CD14-positive monocyte (primary cell): ENCODE results near the gene SUCLG2. TPM values are rescaled to one million over a fixed set of nuclear protein-coding genes. Genes with fewer than 3 reads are reported as not detected.

ENCODE experiments used
- DNase-seq, 3 donors: peaks; one replicate each; pipeline ENCODE4 v3.0.0-alpha.2; 2011 to 2022
- H2AFZ ChIP-seq: 2 replicates; pipeline ENCODE4 v1.6.0; 2012; ENCODE audit warnings: mild to moderate bottlenecking, low read depth, low read length, inconsistent platforms; ENCODE audit not compliant: insufficient read depth, poor library complexity, severe bottlenecking
- H3K27ac ChIP-seq, 2 donors: 1 replicate in 1 of 2; 2 replicates in 1 of 2; pipeline ENCODE4 v1.5.1; 2012 to 2013; ENCODE audit warnings: low read length in 2 of 2, control low read depth in 1 of 2, inconsistent platforms in 1 of 2, low read depth in 1 of 2, mild to moderate bottlenecking in 1 of 2
- H3K27me3 ChIP-seq, 2 donors: one replicate each; pipeline versions ENCODE4 v1.6.0 to v1.6.1; 2011 to 2013; ENCODE audit warnings: low read length in 2 of 2; ENCODE audit not compliant: control insufficient read depth in 2 of 2, insufficient read depth in 2 of 2
- H3K36me3 ChIP-seq, 2 donors: replicated peaks in 1 of 2; 1 replicate in 1 of 2; 2 replicates in 1 of 2; pipeline versions ENCODE4 v1.5.1 to v1.6.1; 2012 to 2013; ENCODE audit warnings: low read length in 2 of 2, control low read depth in 1 of 2, inconsistent platforms in 1 of 2, mild to moderate bottlenecking in 1 of 2; ENCODE audit not compliant: insufficient read depth in 2 of 2, control insufficient read depth in 1 of 2
- H3K4me1 ChIP-seq, 2 donors: 1 replicate in 1 of 2; 2 replicates in 1 of 2; pipeline versions ENCODE4 v1.5.1 to v1.6.1; 2012 to 2013; ENCODE audit warnings: low read length in 2 of 2, control low read depth in 1 of 2, inconsistent platforms in 1 of 2, mild to moderate bottlenecking in 1 of 2, moderate library complexity in 1 of 2; ENCODE audit not compliant: insufficient read depth in 2 of 2, control insufficient read depth in 1 of 2
- H3K4me2 ChIP-seq: replicated peaks from 2 replicates; pipeline ENCODE3; 2012; ENCODE audit warnings: low read length, moderate library complexity, mild to moderate bottlenecking; ENCODE audit not compliant: poor library complexity, severe bottlenecking; ENCODE audit errors: extremely low read depth
- H3K4me3 ChIP-seq, 3 experiments: fragments of 200-600 bp in 1 of 3; sonication (generic) in 1 of 3; replicated peaks in 1 of 3; 1 replicate in 2 of 3; 2 replicates in 1 of 3; pipeline ENCODE4 v1.5.1; 2011 to 2013; ENCODE audit warnings: low read length in 3 of 3, mild to moderate bottlenecking in 3 of 3, control low read depth in 2 of 3, low read depth in 2 of 3, inconsistent platforms in 1 of 3, moderate library complexity in 1 of 3
- H3K79me2 ChIP-seq: 2 replicates; pipeline ENCODE4 v1.6.0; 2012; ENCODE audit warnings: mild to moderate bottlenecking, control low read depth, inconsistent platforms, low read length, moderate library complexity; ENCODE audit not compliant: insufficient read depth
- H3K9ac ChIP-seq: 2 replicates; pipeline ENCODE4 v1.6.0; 2017; ENCODE audit warnings: low read length, mild to moderate bottlenecking; ENCODE audit not compliant: insufficient read depth, poor library complexity, severe bottlenecking
- H3K9me3 ChIP-seq, 2 donors: replicated peaks in 1 of 2; 1 replicate in 1 of 2; 2 replicates in 1 of 2; pipeline versions ENCODE4 v1.5.1 to v1.6.1; 2012 to 2013; ENCODE audit warnings: low read length in 2 of 2, control low read depth in 1 of 2; ENCODE audit not compliant: control insufficient read depth in 1 of 2, insufficient read depth in 1 of 2
- H4K20me1 ChIP-seq: 2 replicates; pipeline ENCODE4 v1.6.0; 2012; ENCODE audit warnings: mild to moderate bottlenecking, low read length, control low read depth, moderate library complexity; ENCODE audit not compliant: insufficient read depth
- H3K27ac Mint-ChIP-seq, 7 donors: one replicate each; pipeline ENCODE4 v1.8.0; 2020; ENCODE audit warnings: mild to moderate bottlenecking in 7 of 7, mixed read lengths in 7 of 7, moderate library complexity in 6 of 7, inconsistent platforms in 2 of 7
- H3K27me3 Mint-ChIP-seq, 3 donors: one replicate each; pipeline ENCODE4 v1.8.0; 2021 to 2022; ENCODE audit warnings: low read depth in 3 of 3, mild to moderate bottlenecking in 3 of 3, mixed read lengths in 3 of 3, moderate library complexity in 3 of 3, inconsistent platforms in 1 of 3
- H3K36me3 Mint-ChIP-seq, 2 donors: one replicate each; pipeline ENCODE4 v1.8.0; 2020; ENCODE audit warnings: mixed read lengths in 2 of 2, inconsistent platforms in 1 of 2, mild to moderate bottlenecking in 1 of 2
- H3K4me1 Mint-ChIP-seq: one replicate; pipeline ENCODE4 v1.8.0; 2020; ENCODE audit warnings: mild to moderate bottlenecking, mixed read lengths
- H3K4me3 Mint-ChIP-seq, 2 donors: one replicate each; pipeline ENCODE4 v1.8.0; 2020; ENCODE audit warnings: mild to moderate bottlenecking in 2 of 2, mixed read lengths in 2 of 2, moderate library complexity in 1 of 2
- H3K9me3 Mint-ChIP-seq, 7 donors: one replicate each; pipeline ENCODE4 v1.8.0; 2020 to 2022; ENCODE audit warnings: mixed read lengths in 7 of 7, mild to moderate bottlenecking in 6 of 7, moderate library complexity in 6 of 7, inconsistent platforms in 2 of 7
- CTCF ChIP-seq: fragments of 200-600 bp; IDR thresholded peaks from one replicate; pipeline ENCODE4 v1.8.0; 2022; ENCODE audit warnings: antibody characterized with exemption, mild to moderate bottlenecking
- WGBS: methylation state at CpG from one replicate; pipeline ENCODE4 v1.1.5; 2013; ENCODE audit warnings: missing lambda C conversion rate; ENCODE audit not compliant: insufficient coverage; 5-methylcytosine and 5-hydroxymethylcytosine counted together
- intact Hi-C, 2 donors: fragments of 100-400 bp; cut with micrococcal nuclease; formaldehyde crosslinking; loops; one replicate each; pipeline versions ENCODE4 v1.15.0 to v1.15.1; 2023
- polyA plus RNA-seq, 3 donors: library from polyadenylated mRNA; depleted of rRNA in 1 of 3; unstranded in 2 of 3; stranded (reverse) in 1 of 3; fragments of 300-500 nt in 2 of 3; fragments of >200 nt in 1 of 3; fragmentation: Illumina TruSeq in 2 of 3; gene quantifications; 1 replicate in 2 of 3; 2 replicates in 1 of 3; pipeline ENCODE4 v1.2.3, GENCODE V29; 2012 to 2021

SUCLG2 gene
- polyA plus RNA-seq, 3 donors = 10.8 to 37.5 (median 32.9) TPM

GRCh38 chr3:67531181-67532101 lies 123.0 kb downstream of the SUCLG2 start:
- no peaks in the 10 kb centered on the region for H3K9me3 ChIP-seq
- H3K4me1 Mint-ChIP-seq = no peaks in the 10 kb centered on the region
- intact Hi-C loops = no loop called here
- H3K4me1 ChIP-seq = no peaks in the 10 kb centered on the region
- H3K4me2 ChIP-seq = no peak overlapping the region
- no peak for TF ChIP-seq CTCF
- peaks cover 24 to 26% of the 10 kb centered on the region in 2 donors for H3K36me3 Mint-ChIP-seq
- H2AFZ ChIP-seq = no peak overlapping the region
- no peak for DNase-seq
- peaks cover 12 to 29% of the 10 kb centered on the region in 2 donors for H3K36me3 ChIP-seq
- H3K27ac ChIP-seq = no peak overlapping the region
- H3K27me3 ChIP-seq = no peaks in the 10 kb centered on the region
- 93% methylated on average over 3 of the region's 6 CpGs for WGBS
- H3K4me3 Mint-ChIP-seq = no peak overlapping the region
- H3K9ac ChIP-seq = no peak overlapping the region
- peaks cover 0 to 2% (median 0%) of the 10 kb centered on the region in 7 donors for H3K9me3 Mint-ChIP-seq
- no peak overlapping the region for H3K4me3 ChIP-seq
- H3K27me3 Mint-ChIP-seq = no peaks in the 10 kb centered on the region
- H3K79me2 ChIP-seq = no peaks in the 10 kb centered on the region
- H4K20me1 ChIP-seq = no peaks in the 10 kb centered on the region
- H3K27ac Mint-ChIP-seq = no peak overlapping the region

- Mint-ChIP-seq H3K4me1 (no peaks in the 10 kb centered on the region), H3K4me3 (no peak overlapping the region), H3K27me3 (no peaks in the 10 kb centered on the region), H3K9me3 (peaks cover 0 to 5% (median 0%) of the 10 kb centered on the region in 7 donors), H3K36me3 (peaks cover 34 to 37% of the 10 kb centered on the region in 2 donors), H3K27ac (no peak overlapping the region)
- Histone ChIP-seq H3K4me1 (no peaks in the 10 kb centered on the region), H3K9ac (no peak overlapping the region), H2AFZ (no peak overlapping the region), H3K36me3 (peaks cover 16 to 42% of the 10 kb centered on the region in 2 donors), H3K27ac (no peak overlapping the region), H4K20me1 (no peaks in the 10 kb centered on the region), H3K4me3 (no peak overlapping the region), H3K79me2 (no peaks in the 10 kb centered on the region), H3K27me3 (no peaks in the 10 kb centered on the region), H3K9me3 (no peaks in the 10 kb centered on the region), H3K4me2 (no peak overlapping the region)
- intact Hi-C loops = no loop called here
- no peak for TF ChIP-seq CTCF
- no peak for DNase-seq
- no CpG with 5 or more reads among the region's 1 CpG for WGBS
These were observed 124.5 kb downstream of the SUCLG2 start for GRCh38 chr3:67529915-67530314.
